ENCODE measurements around the gene FRAT1.
A peak's percentile ranks its signal among the peaks of the same experiment; 100 is the strongest.
"Not testable (repeated sequence)": the region's sequence is repeated elsewhere in the genome, so short reads cannot be mapped to it uniquely, and the experiment has no call there.

Gene FRAT1

DNA sequence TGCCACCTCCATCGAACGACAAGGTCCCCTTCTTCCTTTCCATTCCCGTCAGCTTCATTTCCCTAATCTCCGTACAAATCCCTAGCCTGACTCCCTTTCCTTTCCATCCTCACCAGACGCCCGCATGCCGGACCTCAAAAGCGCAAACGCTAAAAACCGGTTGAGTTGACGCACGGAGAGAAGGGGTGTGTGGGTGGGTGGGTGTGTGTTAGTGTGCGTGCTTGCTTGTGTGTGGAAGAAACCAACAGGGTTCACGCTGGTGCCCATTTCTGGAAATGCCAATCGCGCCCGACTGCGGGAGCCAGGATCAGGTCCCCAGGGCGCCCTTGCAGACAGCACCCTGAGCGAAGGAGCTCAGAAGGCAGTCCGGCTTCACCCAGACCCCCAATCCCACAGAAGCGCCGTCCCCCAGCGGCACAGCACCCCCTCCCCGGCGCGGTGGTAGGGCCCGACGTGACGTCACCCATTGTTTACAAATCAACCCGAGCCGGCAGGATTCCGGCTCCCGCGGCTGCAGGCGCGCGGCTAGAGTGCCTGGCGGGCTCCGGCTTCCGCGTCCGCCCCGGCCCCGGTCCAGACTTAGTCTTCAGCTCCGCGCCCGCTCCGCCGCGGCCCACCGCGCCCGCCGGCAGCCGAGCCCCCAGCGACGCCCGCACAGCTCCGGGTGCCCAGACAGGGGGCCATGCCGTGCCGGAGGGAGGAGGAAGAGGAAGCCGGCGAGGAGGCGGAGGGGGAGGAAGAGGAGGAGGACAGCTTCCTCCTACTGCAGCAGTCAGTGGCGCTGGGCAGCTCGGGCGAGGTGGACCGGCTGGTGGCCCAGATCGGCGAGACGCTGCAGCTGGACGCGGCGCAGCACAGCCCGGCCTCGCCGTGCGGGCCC is at the start of gene FRAT1:
Gene FRAT1, plus strand, starts transcription at position 500 of the 880 bp plus-strand sequence. Its CDS starts 183 bp downstream, at position 683.
- peak; percentile 42 for DNase-seq

GRCh38 chr10:97270523-97271154 is 48.4 kb upstream of the FRAT1 start:
- no peak for DNase-seq

GRCh38 chr10:97273700-97274099 is 45.4 kb upstream of the FRAT1 start:
- no peak for DNase-seq

DNA sequence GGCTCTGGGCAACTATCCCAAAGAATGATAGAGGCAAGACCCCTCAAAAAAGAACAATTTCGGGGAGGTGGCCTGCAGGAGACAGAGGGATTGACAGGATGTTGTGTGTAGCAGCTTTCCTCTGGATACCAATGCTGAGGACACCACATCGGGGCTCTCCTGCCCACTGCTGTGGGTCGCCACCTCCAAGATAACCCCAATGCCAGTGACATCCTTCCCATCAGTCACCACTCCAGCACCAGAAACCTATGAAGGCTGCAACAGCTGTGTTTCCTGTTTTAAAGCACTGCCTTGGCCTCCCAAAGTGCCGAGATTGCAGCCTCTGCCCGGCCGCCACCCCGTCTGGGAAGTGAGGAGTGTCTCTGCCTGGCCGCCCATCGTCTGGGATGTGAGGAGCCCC is 44.2 kb upstream of the FRAT1 start:
- no peak for DNase-seq

DNA sequence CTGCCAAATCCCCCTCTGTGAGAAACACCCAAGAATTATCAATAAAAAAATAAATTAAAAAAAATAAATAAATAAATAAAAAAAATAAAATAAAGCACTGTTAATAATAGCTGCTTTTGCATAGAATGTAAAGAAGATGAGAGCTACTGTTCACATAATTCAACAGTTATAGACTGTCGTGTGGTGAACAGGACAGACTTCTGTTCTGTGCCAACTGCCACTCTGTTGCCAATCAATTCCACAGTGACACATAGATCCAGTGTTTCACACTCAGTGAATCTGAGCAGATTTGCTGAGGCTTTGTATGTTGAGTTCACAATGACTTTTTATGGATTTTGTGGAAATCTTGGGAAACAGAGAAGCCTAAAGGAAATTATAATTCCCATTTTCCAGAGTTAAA is 41.5 kb upstream of the FRAT1 start:
- no peak for DNase-seq

- DNase-seq, result no peak
These were observed 40.5 kb upstream of the FRAT1 start for GRCh38 chr10:97278491-97278989.

GRCh38 chr10:97279121-97279815 is 39.8 kb upstream of the FRAT1 start:
- no peak for DNase-seq

GRCh38 chr10:97280783-97281182 is 38.3 kb upstream of the FRAT1 start:
- no peak for DNase-seq

DNA sequence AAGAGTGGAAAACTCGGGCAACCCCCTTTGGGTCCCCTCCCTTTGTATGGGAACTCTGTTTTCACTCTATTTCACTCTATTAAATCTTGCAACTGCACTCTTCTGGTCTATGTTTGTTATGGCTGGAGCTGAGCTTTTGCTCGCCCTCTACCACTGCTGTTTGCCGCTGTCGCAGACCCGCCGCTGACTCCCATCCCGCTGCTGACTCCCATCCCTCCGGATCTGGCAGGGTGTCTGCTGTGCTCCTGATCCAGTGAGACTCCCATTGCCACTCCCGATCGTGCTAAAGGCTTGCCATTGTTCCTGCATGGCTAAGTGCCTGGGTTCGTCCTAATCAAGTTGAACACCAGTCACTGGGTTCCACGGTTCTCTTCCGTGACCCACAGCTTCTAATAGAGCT is 29.0 kb upstream of the FRAT1 start:
- not testable (repeated sequence) for DNase-seq

- DNase-seq, result not testable (repeated sequence)
These were observed 28.3 kb upstream of the FRAT1 start for GRCh38 chr10:97290576-97291356.

- DNase-seq, result no peak
These were observed 27.5 kb upstream of the FRAT1 start for GRCh38 chr10:97291357-97292096.

DNA sequence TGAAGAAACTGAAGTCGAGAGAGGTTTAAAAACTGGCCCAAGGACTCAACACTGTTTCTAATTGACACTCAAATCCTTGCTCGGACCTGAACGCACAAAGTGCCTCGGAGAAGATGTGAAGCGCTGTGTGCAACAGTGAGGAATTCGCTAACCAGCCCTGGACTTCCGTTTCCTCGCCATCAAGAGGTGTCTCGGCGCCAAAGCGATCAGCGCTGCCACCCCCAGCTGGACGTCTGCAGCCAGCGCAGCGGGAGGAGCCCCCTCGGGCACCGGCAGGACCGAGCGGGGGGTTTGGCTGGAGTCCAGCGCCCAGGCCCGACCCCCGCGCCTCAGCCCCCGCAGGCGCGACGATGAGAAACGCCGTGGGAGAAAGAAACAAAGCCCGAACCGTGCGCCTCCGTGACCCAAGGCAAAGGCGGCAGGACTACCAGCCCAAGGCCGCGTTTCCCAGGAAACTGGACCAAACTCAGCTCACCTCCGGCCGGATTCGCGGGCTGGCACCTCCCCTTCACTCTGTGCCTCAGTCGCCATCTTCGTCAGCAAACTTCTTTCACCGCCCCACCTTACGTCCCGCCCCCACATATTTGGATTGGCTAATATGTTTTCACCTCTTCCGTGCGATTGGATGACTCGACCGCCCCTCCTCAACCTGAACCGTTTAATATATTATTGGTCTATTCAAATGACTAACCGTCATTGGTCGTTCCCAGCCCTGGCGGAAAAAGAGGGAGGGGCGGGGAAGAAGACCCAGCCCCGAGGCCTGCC is 26.8 kb upstream of the FRAT1 start, which contains the start of gene ARHGAP19:
Gene ARHGAP19, minus strand, starts transcription at position 541 of the 765 bp plus-strand sequence. Its CDS starts 10 bp downstream, at position 531.
- DNase-seq, result peak; percentile 95

GRCh38 chr10:97292862-97293198 is 26.2 kb upstream of the FRAT1 start:
- no peak for DNase-seq

DNA sequence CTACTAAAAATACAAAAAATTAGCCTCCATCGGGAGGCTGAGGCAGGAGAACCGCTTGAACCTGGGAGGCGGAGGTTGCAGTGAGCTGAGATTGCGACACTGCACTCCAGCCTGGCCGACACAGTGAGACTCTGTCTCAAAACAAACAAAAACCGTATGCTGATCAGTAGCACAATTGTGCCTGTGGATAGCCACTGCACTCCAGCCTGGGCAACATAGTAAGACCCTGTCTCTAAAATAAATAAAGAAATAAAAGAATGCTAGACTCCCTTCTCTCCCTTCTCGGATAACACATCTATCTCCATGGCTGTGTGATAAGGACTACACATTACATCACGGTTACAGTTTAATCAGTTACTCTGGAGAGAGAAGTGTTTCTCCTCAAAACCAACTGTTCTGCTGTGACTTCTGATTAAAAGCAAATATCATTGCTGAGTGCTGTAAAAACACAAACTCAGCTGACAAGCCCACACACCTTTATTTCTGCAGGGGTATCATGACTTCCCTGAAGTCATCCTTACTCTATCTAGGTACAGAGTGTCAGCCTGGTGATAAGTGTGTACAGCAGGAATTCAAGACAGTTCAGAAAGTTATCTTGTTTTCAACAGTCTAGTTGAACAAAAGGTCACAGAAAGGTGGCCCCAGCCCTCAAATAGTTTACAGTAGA is 21.4 kb upstream of the FRAT1 start:
- DNase-seq, result no peak

DNA sequence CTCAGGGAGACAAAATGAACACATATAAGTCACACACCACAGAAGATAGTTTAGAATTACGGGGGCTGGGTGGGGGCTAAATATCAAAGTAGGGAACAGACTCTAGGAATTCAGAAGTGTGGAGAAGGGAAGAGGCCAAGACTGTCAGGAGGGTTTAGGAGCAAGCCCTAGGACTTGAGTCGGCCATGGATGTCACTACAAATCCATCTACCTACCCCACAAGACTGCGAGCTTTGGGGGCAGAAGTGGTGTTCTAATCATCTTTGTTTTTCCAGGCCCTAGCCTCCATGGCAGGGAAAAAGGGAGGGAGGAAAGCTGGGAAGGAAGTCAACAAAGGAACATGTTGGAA is 20.9 kb upstream of the FRAT1 start:
- DNase-seq, result no peak

DNA sequence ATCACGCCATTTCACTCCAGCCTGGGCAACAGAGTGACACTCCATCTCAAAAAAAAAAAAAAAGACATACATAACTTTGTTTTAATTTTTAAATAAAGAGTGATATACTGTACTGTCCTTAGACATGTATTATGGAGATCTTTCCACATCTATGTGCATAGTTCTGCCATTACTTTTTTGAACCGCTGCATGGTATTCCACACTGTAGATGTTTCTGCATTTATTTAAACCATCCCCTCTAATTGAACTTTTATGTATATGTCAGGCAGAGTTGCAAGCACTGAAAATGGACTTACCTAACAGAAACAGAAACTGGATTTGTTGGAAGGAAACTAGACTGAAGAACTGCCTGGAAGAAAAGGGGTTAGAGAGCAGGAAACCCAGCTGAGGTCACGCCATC is 18.1 kb upstream of the FRAT1 start:
- DNase-seq, result no peak

- no peak for DNase-seq
These were observed 16.8 kb upstream of the FRAT1 start for GRCh38 chr10:97302088-97302791.

DNA sequence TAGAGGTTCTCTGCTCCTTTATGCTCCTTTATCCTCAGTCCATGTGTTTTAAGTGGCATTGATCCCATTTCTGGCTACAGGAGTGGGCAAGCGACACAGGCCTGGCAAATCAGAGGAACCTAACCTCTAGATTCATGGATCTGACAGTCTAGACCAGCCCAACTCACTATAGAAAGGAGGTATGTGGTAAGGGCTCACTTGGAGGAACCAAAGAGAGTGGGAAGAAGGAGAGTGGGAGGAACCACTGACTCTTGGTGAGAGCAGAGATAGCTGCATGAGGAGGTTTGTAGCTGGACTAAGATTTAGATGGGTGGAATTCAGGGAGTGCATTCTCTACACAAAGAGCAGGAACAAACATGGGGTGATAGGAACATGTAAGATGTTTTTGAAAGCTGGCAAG is 11.6 kb upstream of the FRAT1 start:
- DNase-seq, result no peak

DNA sequence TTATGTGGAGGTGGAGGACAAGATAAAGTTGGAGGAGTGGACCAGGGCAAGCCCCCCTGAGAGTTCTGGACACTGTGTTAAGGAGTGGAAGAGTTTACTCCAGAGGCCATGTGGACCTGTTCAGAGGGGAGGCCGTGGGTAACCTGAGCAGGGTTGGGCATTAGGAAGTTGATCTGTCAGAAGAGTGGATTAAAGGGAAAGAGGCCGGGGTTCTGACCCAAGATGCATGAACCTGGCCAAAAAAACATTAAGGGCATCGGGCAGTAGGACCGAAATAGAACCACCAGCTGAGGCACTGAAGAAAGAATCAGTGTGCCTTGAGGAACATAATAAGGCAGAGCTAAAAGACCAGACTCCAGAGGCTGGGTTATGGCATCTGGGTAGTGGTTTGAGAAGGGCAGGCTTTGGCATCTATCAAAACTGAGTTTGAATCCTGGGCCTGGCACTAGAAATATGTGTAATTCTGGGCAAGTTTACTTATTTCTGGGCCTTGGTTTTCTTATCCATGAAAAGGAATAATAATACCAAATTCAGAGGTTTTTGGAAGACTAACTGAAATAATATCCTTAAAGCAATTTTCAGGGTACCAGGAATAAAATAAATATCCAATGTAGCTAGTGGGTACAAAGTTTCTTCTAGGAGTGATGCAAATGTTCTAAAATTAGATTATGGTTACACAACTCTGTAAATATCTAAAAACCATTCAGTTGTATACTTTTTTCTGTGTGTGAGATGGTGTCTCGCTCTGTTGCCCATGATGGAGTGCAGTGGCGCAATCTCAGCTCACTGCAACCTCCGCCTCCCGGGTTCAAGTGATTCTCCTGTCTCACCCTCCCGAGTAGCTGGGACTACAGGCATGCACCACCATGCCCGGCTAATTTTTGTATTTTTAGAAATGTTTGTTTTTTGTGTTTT is 10.9 kb upstream of the FRAT1 start:
- no peak for DNase-seq

Measured in NCI-H1048 (cell line).